Keratinocyte (primary cell): ENCODE results near the gene PRDM11. TPM values are rescaled to one million over a fixed set of nuclear protein-coding genes. Genes with fewer than 3 reads are reported as not detected.

ENCODE experiments used
- DNase-seq: peaks from one replicate; pipeline ENCODE4 v3.0.0-alpha.2; 2011; ENCODE audit warnings: low read depth, missing footprints, low spot score
- FAIRE-seq: peaks from 2 replicates; lab custom pipeline; 2011; peaks lifted over from hg19 to GRCh38; lab: Jason Lieb, UNC
- H2AFZ ChIP-seq: 2 replicates; pipeline ENCODE4 v1.6.0; 2012; ENCODE audit warnings: low read length, control low read depth, inconsistent platforms; ENCODE audit not compliant: control insufficient read depth
- H3K27ac ChIP-seq: 2 replicates; pipeline ENCODE4 v1.5.1; 2011; ENCODE audit warnings: low read length; ENCODE audit not compliant: control insufficient read depth, insufficient read depth
- H3K27me3 ChIP-seq: 3 replicates; pipeline ENCODE4 v1.6.0; 2011; ENCODE audit warnings: low read length; ENCODE audit not compliant: control insufficient read depth, insufficient read depth; ENCODE audit errors: extremely low read depth
- H3K36me3 ChIP-seq, 2 experiments: 2 replicates in 1 of 2; 3 replicates in 1 of 2; pipeline ENCODE4 v1.5.1; 2011; ENCODE audit warnings: low read length in 2 of 2, mild to moderate bottlenecking in 1 of 2; ENCODE audit not compliant: control insufficient read depth in 2 of 2, insufficient read depth in 2 of 2; ENCODE audit errors: extremely low read depth in 1 of 2
- H3K4me1 ChIP-seq: 3 replicates; pipeline ENCODE4 v1.5.1; 2011; ENCODE audit warnings: low read length; ENCODE audit not compliant: control insufficient read depth, insufficient read depth; ENCODE audit errors: extremely low read depth
- H3K4me2 ChIP-seq: 3 replicates; pipeline ENCODE4 v1.6.0; 2011; ENCODE audit warnings: low read depth, low read length; ENCODE audit not compliant: control insufficient read depth, insufficient read depth; ENCODE audit errors: extremely low read depth
- H3K4me3 ChIP-seq, 3 experiments: fragments of 200-600 bp in 1 of 3; sonication (generic) in 1 of 3; 2 replicates in 2 of 3; 3 replicates in 1 of 3; pipeline ENCODE4 v1.5.1; 2011 to 2016; ENCODE audit warnings: low read length in 3 of 3, mild to moderate bottlenecking in 3 of 3, control low read depth in 2 of 3, inconsistent platforms in 1 of 3, low read depth in 1 of 3, mixed read lengths in 1 of 3, mixed run types in 1 of 3, moderate library complexity in 1 of 3; ENCODE audit not compliant: control insufficient read depth in 2 of 3, insufficient read depth in 2 of 3; ENCODE audit errors: extremely low read depth in 1 of 3
- H3K79me2 ChIP-seq: 2 replicates; pipeline ENCODE4 v1.6.0; 2012; ENCODE audit warnings: low read length; ENCODE audit not compliant: control insufficient read depth, insufficient read depth
- H3K9ac ChIP-seq: 3 replicates; pipeline ENCODE4 v1.6.0; 2011; ENCODE audit warnings: low read length; ENCODE audit not compliant: control insufficient read depth, insufficient read depth; ENCODE audit errors: extremely low read depth
- H3K9me1 ChIP-seq: 3 replicates; pipeline ENCODE4 v1.6.0; 2011; ENCODE audit warnings: low read length; ENCODE audit not compliant: control insufficient read depth, insufficient read depth; ENCODE audit errors: extremely low read depth
- H3K9me3 ChIP-seq: 2 replicates; pipeline ENCODE4 v1.5.1; 2012; ENCODE audit warnings: low read depth, low read length; ENCODE audit not compliant: control insufficient read depth
- H4K20me1 ChIP-seq: 3 replicates; pipeline ENCODE4 v1.6.0; 2011; ENCODE audit warnings: low read length; ENCODE audit not compliant: control insufficient read depth, insufficient read depth; ENCODE audit errors: extremely low read depth
- CTCF ChIP-seq, 3 experiments: IDR thresholded peaks in 1 of 3; conservative IDR thresholded peaks in 1 of 3; optimal IDR thresholded peaks in 1 of 3; 2 replicates in 2 of 3; 3 replicates in 1 of 3; pipeline versions ENCODE3 to v1.5.1; 2011; ENCODE audit warnings: low read length in 3 of 3, mild to moderate bottlenecking in 3 of 3, moderate library complexity in 2 of 3, control low read depth in 1 of 3, inconsistent platforms in 1 of 3; ENCODE audit not compliant: insufficient read depth in 2 of 3; ENCODE audit errors: extremely low read depth in 1 of 3
- EZH2 ChIP-seq: IDR thresholded peaks from one replicate; pipeline ENCODE4 v1.6.1; 2012; ENCODE audit warnings: inconsistent platforms, mild to moderate bottlenecking, low read length, moderate library complexity
- dilution Hi-C: fragments of 300-500 bp; cut with MboI; formaldehyde crosslinking; loops from one replicate; pipeline ENCODE4 v1.7.0; 2020; ENCODE audit warnings: low sequenced_read_pairs; ENCODE audit not compliant: extremely low pct_ligation_motif_present
- polyA plus RNA-seq, 5 experiments: library from polyadenylated mRNA; depleted of rRNA in 3 of 5; stranded (reverse) in 3 of 5; stranded (forward) in 1 of 5; unstranded in 1 of 5; fragments of >200 nt; gene quantifications; 1 replicate in 1 of 5; 2 replicates in 3 of 5; 3 replicates in 1 of 5; pipeline versions ENCODE4 v1.2.1 to v1.2.3, GENCODE V29; 2011 to 2012; ENCODE audit warnings: missing spikeins in 2 of 5, low read depth in 1 of 5, low replicate concordance in 1 of 5

PRDM11 gene
- polyA plus RNA-seq, 1 donor (not counting 4 experiments of a cell fraction or from before 2014, with no cell fraction given), result 2.1 TPM

- H4K20me1 ChIP-seq, result no peaks in the 10 kb centered on the region
- no peaks in the 10 kb centered on the region for H3K27me3 ChIP-seq
- H3K4me1 ChIP-seq, result no peaks in the 10 kb centered on the region
- TF ChIP-seq CTCF (optimal IDR thresholded peaks at IDR 0.05 in 1 of 3, IDR thresholded peaks at IDR 0.05 in 1 of 3, conservative IDR thresholded peaks at IDR 0.05 in 1 of 3; ENCODE audit: extremely low read depth in 1 of 3, insufficient read depth in 2 of 3, low read length in 3 of 3) (no peak), EZH2 (no peak)
- FAIRE-seq, result no peak
- DNase-seq, result no peak
- H3K4me3 ChIP-seq, result no peak overlapping the region
- H3K79me2 ChIP-seq, result no peaks in the 10 kb centered on the region
- no peaks in the 10 kb centered on the region for H3K36me3 ChIP-seq
- H3K4me2 ChIP-seq, result no peak overlapping the region
- H3K9me3 ChIP-seq, result no peaks in the 10 kb centered on the region
- dilution Hi-C loops, result no loop called here
- H2AFZ ChIP-seq, result no peak overlapping the region
- H3K27ac ChIP-seq, result no peak overlapping the region
- H3K9ac ChIP-seq, result no peak overlapping the region
- no peaks in the 10 kb centered on the region for H3K9me1 ChIP-seq
Measured at GRCh38 chr11:45223496-45223895, 77.1 kb downstream of the PRDM11 start.

GRCh38 chr11:45224766-45225165 is 78.3 kb downstream of the PRDM11 start:
- no peak for TF ChIP-seq CTCF (optimal IDR thresholded peaks at IDR 0.05 in 1 of 3, IDR thresholded peaks at IDR 0.05 in 1 of 3, conservative IDR thresholded peaks at IDR 0.05 in 1 of 3; ENCODE audit: extremely low read depth in 1 of 3, insufficient read depth in 2 of 3, low read length in 3 of 3)
- no peak for TF ChIP-seq EZH2
- no peak overlapping the region for H3K4me2 ChIP-seq
- no peak for DNase-seq
- H3K9ac ChIP-seq, result no peak overlapping the region
- no peaks in the 10 kb centered on the region for H3K27me3 ChIP-seq
- H4K20me1 ChIP-seq, result no peaks in the 10 kb centered on the region
- H3K79me2 ChIP-seq, result no peaks in the 10 kb centered on the region
- FAIRE-seq, result no peak
- H3K27ac ChIP-seq, result no peak overlapping the region
- no peak overlapping the region for H3K4me3 ChIP-seq
- no peaks in the 10 kb centered on the region for H3K9me1 ChIP-seq
- dilution Hi-C loops, result no loop called here
- H3K9me3 ChIP-seq, result no peaks in the 10 kb centered on the region
- no peak overlapping the region for H2AFZ ChIP-seq
- H3K4me1 ChIP-seq, result no peaks in the 10 kb centered on the region
- H3K36me3 ChIP-seq, result no peaks in the 10 kb centered on the region
